ENCODE data around the gene CLC. TPM values are rescaled to one million over a fixed set of nuclear protein-coding genes. Genes with fewer than 3 reads are reported as not detected.

Gene CLC
- total RNA-seq, 1 donor from 2014 or later = not detected

GRCh38 chr19:39737351-39737750 lies 478 bp downstream of the CLC start:
- intact Hi-C loops (cut with DNase I) = no loop called here
- Histone ChIP-seq H3K4me3 (no peak overlapping the region), H3K36me3 (no peaks in the 10 kb centered on the region), H3K9me3 (no peaks in the 10 kb centered on the region), H3K27ac (no peak overlapping the region), H3K4me1 (no peaks in the 10 kb centered on the region), H3K27me3 (no peaks in the 10 kb centered on the region)
- no peak for DNase-seq (ENCODE audit: low spot score in 2 of 2)
- TF ChIP-seq CTCF (IDR thresholded peaks at IDR 0.05) = no peak

GRCh38 chr19:39736088-39736487 lies 1.7 kb downstream of the CLC start:
- Histone ChIP-seq H3K9me3 (no peaks in the 10 kb centered on the region), H3K27me3 (no peaks in the 10 kb centered on the region), H3K27ac (no peak overlapping the region), H3K36me3 (no peaks in the 10 kb centered on the region), H3K4me1 (no peaks in the 10 kb centered on the region), H3K4me3 (no peak overlapping the region)
- TF ChIP-seq CTCF (IDR thresholded peaks at IDR 0.05) = no peak
- DNase-seq (ENCODE audit: low spot score in 2 of 2) = no peak
- intact Hi-C loops (cut with DNase I) = no loop called here

GRCh38 chr19:39735688-39736087 lies 2.1 kb downstream of the CLC start:
- Histone ChIP-seq H3K27ac (no peak overlapping the region), H3K36me3 (no peaks in the 10 kb centered on the region), H3K27me3 (no peaks in the 10 kb centered on the region), H3K4me1 (no peaks in the 10 kb centered on the region), H3K9me3 (no peaks in the 10 kb centered on the region), H3K4me3 (no peak overlapping the region)
- no peak for TF ChIP-seq CTCF (IDR thresholded peaks at IDR 0.05)
- no peak for DNase-seq (ENCODE audit: low spot score in 2 of 2)
- intact Hi-C loops (cut with DNase I) = no loop called here

- Histone ChIP-seq H3K4me1 (no peaks in the 10 kb centered on the region), H3K27ac (no peak overlapping the region), H3K4me3 (no peak overlapping the region), H3K27me3 (no peaks in the 10 kb centered on the region), H3K9me3 (no peaks in the 10 kb centered on the region), H3K36me3 (no peaks in the 10 kb centered on the region)
- intact Hi-C loops (cut with DNase I) = no loop called here
- DNase-seq (ENCODE audit: low spot score in 2 of 2) = no peak
- TF ChIP-seq CTCF (IDR thresholded peaks at IDR 0.05) = no peak
Measured at GRCh38 chr19:39733841-39734240, 4.0 kb downstream of the CLC start.

GRCh38 chr19:39731685-39732084 lies 6.1 kb downstream of the CLC start:
- TF ChIP-seq CTCF (IDR thresholded peaks at IDR 0.05) = no peak
- Histone ChIP-seq H3K4me3 (no peak overlapping the region), H3K27ac (no peak overlapping the region), H3K27me3 (no peaks in the 10 kb centered on the region), H3K4me1 (no peaks in the 10 kb centered on the region), H3K36me3 (no peaks in the 10 kb centered on the region), H3K9me3 (no peaks in the 10 kb centered on the region)
- intact Hi-C loops (cut with DNase I) = no loop called here
- DNase-seq (ENCODE audit: low spot score in 2 of 2) = no peak

GRCh38 chr19:39729594-39729993 lies 8.2 kb downstream of the CLC start:
- Histone ChIP-seq H3K4me3 (no peak overlapping the region), H3K36me3 (no peaks in the 10 kb centered on the region), H3K27me3 (no peaks in the 10 kb centered on the region), H3K4me1 (no peaks in the 10 kb centered on the region), H3K27ac (no peak overlapping the region), H3K9me3 (no peaks in the 10 kb centered on the region)
- DNase-seq (ENCODE audit: low spot score in 2 of 2) = no peak
- intact Hi-C loops (cut with DNase I) = no loop called here
- no peak for TF ChIP-seq CTCF (IDR thresholded peaks at IDR 0.05)
